AG10803 (cell line): Measurements from ENCODE around the gene MCU.
A peak's percentile ranks its signal among the peaks of the same experiment; 100 is the strongest.
"Not testable (repeated sequence)": the region's sequence is repeated elsewhere in the genome, so short reads cannot be mapped to it uniquely, and the experiment has no call there.

Experiments used
- DNase-seq: peaks from one replicate; pipeline ENCODE4 v3.0.0; 2010; ENCODE audit warnings: low read depth
- H3K4me3 ChIP-seq: 2 replicates; pipeline ENCODE4 v1.5.1; 2011; ENCODE audit warnings: mild to moderate bottlenecking, low read length, control low read depth
- CTCF ChIP-seq: conservative IDR thresholded peaks from 2 replicates; pipeline ENCODE4 v1.5.1; 2011; ENCODE audit warnings: mild to moderate bottlenecking, low read length, control low read depth, inconsistent platforms

MCU gene

GRCh38 chr10:72762042-72762441, 70.1 kb downstream of the MCU start:
- no peak for TF ChIP-seq CTCF
- no peak overlapping the region for H3K4me3 ChIP-seq
- no peak for DNase-seq

GRCh38 chr10:72763201-72763600, 71.3 kb downstream of the MCU start:
- no peak for DNase-seq
- no peak for TF ChIP-seq CTCF
- H3K4me3 ChIP-seq: no peak overlapping the region

- no peak overlapping the region for H3K4me3 ChIP-seq
- DNase-seq: peak; percentile 99
- no peak for TF ChIP-seq CTCF
These were observed 72.2 kb downstream of the MCU start for GRCh38 chr10:72764151-72764550.

GRCh38 chr10:72765051-72765745, 73.3 kb downstream of the MCU start:
- H3K4me3 ChIP-seq: no peak overlapping the region
- no peak for TF ChIP-seq CTCF
- peak; percentile 81 for DNase-seq

GRCh38 chr10:72771195-72771594, 79.3 kb downstream of the MCU start:
- H3K4me3 ChIP-seq, DNase-seq: not testable (repeated sequence)

GRCh38 chr10:72772031-72772430, 80.1 kb downstream of the MCU start:
- no peak for TF ChIP-seq CTCF
- no peak for DNase-seq
- H3K4me3 ChIP-seq: no peak overlapping the region

GRCh38 chr10:72779874-72780273, 87.9 kb downstream of the MCU start:
- no peak for DNase-seq
- no peak for TF ChIP-seq CTCF
- no peak overlapping the region for H3K4me3 ChIP-seq
